ENCODE results near the gene ATIC. TPM values are rescaled to one million over a fixed set of nuclear protein-coding genes. Genes with fewer than 3 reads are reported as not detected.

Gene ATIC
- total RNA-seq, 1 experiment from 2014 or later = 285 TPM

DNA sequence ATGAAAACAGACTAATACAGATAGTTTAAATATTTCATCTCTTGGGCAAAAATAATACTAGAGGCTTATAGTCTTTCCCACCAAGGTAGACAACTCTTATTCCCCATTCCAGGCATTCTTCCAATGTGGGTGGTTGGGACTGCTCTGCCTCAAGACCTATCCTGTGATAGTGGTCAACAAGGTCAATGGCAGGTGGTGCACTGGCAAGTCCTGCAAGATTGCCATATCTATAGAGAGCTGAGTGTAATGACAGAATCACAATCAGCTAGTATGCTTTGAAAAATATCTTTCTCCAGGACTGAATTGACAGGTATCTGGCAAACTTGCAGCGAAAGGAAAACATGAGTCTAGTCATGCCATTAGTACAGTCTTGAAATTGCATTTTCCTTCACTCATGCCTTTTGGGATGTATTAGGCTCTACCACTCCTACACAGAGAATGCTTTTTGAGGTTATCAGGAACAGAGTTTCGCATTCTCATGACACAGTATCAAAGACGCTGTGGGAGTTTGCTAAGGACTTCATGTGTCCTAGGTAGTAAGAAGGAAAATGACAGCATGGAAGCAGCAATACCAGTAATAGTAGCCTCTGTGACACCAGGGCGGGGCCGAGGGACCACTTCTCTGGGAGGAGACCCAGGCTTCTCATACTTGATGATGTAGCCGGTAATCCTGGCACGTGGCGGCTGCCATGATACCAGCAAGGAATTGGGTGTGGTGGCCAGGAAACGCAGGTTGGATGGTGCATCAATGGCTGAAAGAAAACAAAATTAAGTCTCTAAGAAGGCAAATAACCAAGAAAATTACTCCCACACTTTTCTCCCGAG is 63.0 kb downstream of the ATIC start:
- DNase-seq (ENCODE audit: low spot score) = no peak
- ATAC-seq = no peak
- TF ChIP-seq PRRX2 (CRISPR knock-in tag; IDR thresholded peaks at IDR 0.05) = no peak
- TF ChIP-seq ZNF423 (CRISPR knock-in tag; IDR thresholded peaks at IDR 0.05) = no peak
- no peak for TF ChIP-seq NR2C2 (CRISPR knock-in tag; IDR thresholded peaks at IDR 0.05)
- TF ChIP-seq, protein P1, sequence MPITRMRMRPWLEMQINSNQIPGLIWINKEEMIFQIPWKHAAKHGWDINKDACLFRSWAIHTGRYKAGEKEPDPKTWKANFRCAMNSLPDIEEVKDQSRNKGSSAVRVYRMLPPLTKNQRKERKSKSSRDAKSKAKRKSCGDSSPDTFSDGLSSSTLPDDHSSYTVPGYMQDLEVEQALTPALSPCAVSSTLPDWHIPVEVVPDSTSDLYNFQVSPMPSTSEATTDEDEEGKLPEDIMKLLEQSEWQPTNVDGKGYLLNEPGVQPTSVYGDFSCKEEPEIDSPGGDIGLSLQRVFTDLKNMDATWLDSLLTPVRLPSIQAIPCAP (CRISPR knock-in tag; IDR thresholded peaks at IDR 0.05) = no peak
- TF ChIP-seq ZNF512 (CRISPR knock-in tag; IDR thresholded peaks at IDR 0.05; ENCODE audit: borderline replicate concordance) = no peak
- TF ChIP-seq, protein P2, sequence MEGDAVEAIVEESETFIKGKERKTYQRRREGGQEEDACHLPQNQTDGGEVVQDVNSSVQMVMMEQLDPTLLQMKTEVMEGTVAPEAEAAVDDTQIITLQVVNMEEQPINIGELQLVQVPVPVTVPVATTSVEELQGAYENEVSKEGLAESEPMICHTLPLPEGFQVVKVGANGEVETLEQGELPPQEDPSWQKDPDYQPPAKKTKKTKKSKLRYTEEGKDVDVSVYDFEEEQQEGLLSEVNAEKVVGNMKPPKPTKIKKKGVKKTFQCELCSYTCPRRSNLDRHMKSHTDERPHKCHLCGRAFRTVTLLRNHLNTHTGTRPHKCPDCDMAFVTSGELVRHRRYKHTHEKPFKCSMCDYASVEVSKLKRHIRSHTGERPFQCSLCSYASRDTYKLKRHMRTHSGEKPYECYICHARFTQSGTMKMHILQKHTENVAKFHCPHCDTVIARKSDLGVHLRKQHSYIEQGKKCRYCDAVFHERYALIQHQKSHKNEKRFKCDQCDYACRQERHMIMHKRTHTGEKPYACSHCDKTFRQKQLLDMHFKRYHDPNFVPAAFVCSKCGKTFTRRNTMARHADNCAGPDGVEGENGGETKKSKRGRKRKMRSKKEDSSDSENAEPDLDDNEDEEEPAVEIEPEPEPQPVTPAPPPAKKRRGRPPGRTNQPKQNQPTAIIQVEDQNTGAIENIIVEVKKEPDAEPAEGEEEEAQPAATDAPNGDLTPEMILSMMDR (IDR thresholded peaks at IDR 0.05) = no peak
- TF ChIP-seq KAT7 (CRISPR knock-in tag; IDR thresholded peaks at IDR 0.05; ENCODE audit: borderline replicate concordance) = no peak
- no peak for TF ChIP-seq STAT6 (CRISPR knock-in tag; conservative IDR thresholded peaks at IDR 0.05; ENCODE audit: low read depth)
- no peak for TF ChIP-seq NR3C1 (CRISPR knock-in tag; conservative IDR thresholded peaks at IDR 0.05; ENCODE audit: low read depth)
- TF ChIP-seq TEAD4 (CRISPR knock-in tag; IDR thresholded peaks at IDR 0.05) = no peak
- no peak for TF ChIP-seq CREM (CRISPR knock-in tag; IDR thresholded peaks at IDR 0.05)
- TF ChIP-seq, protein P3, sequence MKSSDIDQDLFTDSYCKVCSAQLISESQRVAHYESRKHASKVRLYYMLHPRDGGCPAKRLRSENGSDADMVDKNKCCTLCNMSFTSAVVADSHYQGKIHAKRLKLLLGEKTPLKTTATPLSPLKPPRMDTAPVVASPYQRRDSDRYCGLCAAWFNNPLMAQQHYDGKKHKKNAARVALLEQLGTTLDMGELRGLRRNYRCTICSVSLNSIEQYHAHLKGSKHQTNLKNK (CRISPR knock-in tag; IDR thresholded peaks at IDR 0.05) = no peak
- TF ChIP-seq ZNF219 (CRISPR knock-in tag; IDR thresholded peaks at IDR 0.05; ENCODE audit: borderline replicate concordance) = no peak
- TF ChIP-seq ZNF317 (CRISPR knock-in tag; IDR thresholded peaks at IDR 0.05; ENCODE audit: borderline replicate concordance, low read depth) = no peak
- Mint-ChIP-seq H3K4me3 (no peak overlapping the region), H3K4me1 (no peaks in the 10 kb centered on the region), H3K9me3 (no peaks in the 10 kb centered on the region), H3K27me3 (ENCODE audit: low read depth) (no peaks in the 10 kb centered on the region), H3K27ac (no peak overlapping the region), H3K36me3 (peaks cover 70% of the 10 kb centered on the region)
- POLR2A ChIA-PET = no interaction called here
- CTCF ChIA-PET = no interaction called here

- H3K9me3 Mint-ChIP-seq = no peaks in the 10 kb centered on the region
- no peaks in the 10 kb centered on the region for H3K27me3 Mint-ChIP-seq (ENCODE audit: low read depth)
- DNase-seq (ENCODE audit: low spot score) (no peak), ATAC-seq (no peak)
- no peak overlapping the region for H3K4me3 Mint-ChIP-seq
- ChIA-PET POLR2A (no interaction called here), CTCF (no interaction called here)
- no peaks in the 10 kb centered on the region for H3K4me1 Mint-ChIP-seq
- H3K36me3 Mint-ChIP-seq = peaks cover 68% of the 10 kb centered on the region
- H3K27ac Mint-ChIP-seq = no peak overlapping the region
- TF ChIP-seq ZNF416 (CRISPR knock-in tag; IDR thresholded peaks at IDR 0.05) = no peak
- TF ChIP-seq CREM (CRISPR knock-in tag; IDR thresholded peaks at IDR 0.05) = no peak
- TF ChIP-seq ZNF423 (CRISPR knock-in tag; IDR thresholded peaks at IDR 0.05) = no peak
- no peak for TF ChIP-seq MAX (CRISPR knock-in tag; IDR thresholded peaks at IDR 0.05)
- TF ChIP-seq, protein P4, sequence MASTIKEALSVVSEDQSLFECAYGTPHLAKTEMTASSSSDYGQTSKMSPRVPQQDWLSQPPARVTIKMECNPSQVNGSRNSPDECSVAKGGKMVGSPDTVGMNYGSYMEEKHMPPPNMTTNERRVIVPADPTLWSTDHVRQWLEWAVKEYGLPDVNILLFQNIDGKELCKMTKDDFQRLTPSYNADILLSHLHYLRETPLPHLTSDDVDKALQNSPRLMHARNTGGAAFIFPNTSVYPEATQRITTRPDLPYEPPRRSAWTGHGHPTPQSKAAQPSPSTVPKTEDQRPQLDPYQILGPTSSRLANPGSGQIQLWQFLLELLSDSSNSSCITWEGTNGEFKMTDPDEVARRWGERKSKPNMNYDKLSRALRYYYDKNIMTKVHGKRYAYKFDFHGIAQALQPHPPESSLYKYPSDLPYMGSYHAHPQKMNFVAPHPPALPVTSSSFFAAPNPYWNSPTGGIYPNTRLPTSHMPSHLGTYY (CRISPR knock-in tag; IDR thresholded peaks at IDR 0.05) = no peak
- no peak for TF ChIP-seq RELA (CRISPR knock-in tag; IDR thresholded peaks at IDR 0.05; ENCODE audit: borderline replicate concordance)
- TF ChIP-seq OVOL2 (CRISPR knock-in tag; IDR thresholded peaks at IDR 0.05; ENCODE audit: borderline replicate concordance) = no peak
- no peak for TF ChIP-seq ELF4 (CRISPR knock-in tag; IDR thresholded peaks at IDR 0.05; ENCODE audit: low read depth)
- no peak for TF ChIP-seq ZNF219 (CRISPR knock-in tag; IDR thresholded peaks at IDR 0.05; ENCODE audit: borderline replicate concordance)
- TF ChIP-seq STAT6 (CRISPR knock-in tag; conservative IDR thresholded peaks at IDR 0.05; ENCODE audit: low read depth) = no peak
- TF ChIP-seq, protein P5, sequence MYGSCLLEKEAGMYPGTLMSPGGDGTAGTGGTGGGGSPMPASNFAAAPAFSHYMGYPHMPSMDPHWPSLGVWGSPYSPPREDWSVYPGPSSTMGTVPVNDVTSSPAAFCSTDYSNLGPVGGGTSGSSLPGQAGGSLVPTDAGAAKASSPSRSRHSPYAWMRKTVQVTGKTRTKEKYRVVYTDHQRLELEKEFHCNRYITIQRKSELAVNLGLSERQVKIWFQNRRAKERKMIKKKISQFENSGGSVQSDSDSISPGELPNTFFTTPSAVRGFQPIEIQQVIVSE (CRISPR knock-in tag; IDR thresholded peaks at IDR 0.05; ENCODE audit: borderline replicate concordance) = no peak
- no peak for TF ChIP-seq HMGA2 (CRISPR knock-in tag; IDR thresholded peaks at IDR 0.05)
Measured at GRCh38 chr2:215375467-215375830, 63.6 kb downstream of the ATIC start.
